Activated T-cell treated with anti-CD3 and anti-CD28 coated beads, Interleukin-2, amount 50 U/mL, for 24 hours (primary cell): ENCODE results near the gene MYZAP.

ENCODE experiments used
- DNase-seq: peaks from one replicate; pipeline ENCODE4 v3.0.0-alpha.2; 2020
- H3K27ac Mint-ChIP-seq: 2 replicates; pipeline ENCODE4 v1.8.0; 2020; ENCODE audit warnings: mild to moderate bottlenecking, mixed read lengths
- H3K27me3 Mint-ChIP-seq: 2 replicates; pipeline ENCODE4 v1.8.0; 2020; ENCODE audit warnings: mixed read lengths
- H3K36me3 Mint-ChIP-seq: 2 replicates; pipeline ENCODE4 v1.8.0; 2020; ENCODE audit warnings: low read depth, mixed read lengths
- H3K4me1 Mint-ChIP-seq: 2 replicates; pipeline ENCODE4 v1.8.0; 2020; ENCODE audit warnings: low read depth, mixed read lengths
- H3K4me3 Mint-ChIP-seq: 2 replicates; pipeline ENCODE4 v1.8.0; 2020; ENCODE audit warnings: mild to moderate bottlenecking, moderate library complexity, mixed read lengths
- H3K9me3 Mint-ChIP-seq: 2 replicates; pipeline ENCODE4 v1.8.0; 2020; ENCODE audit warnings: mixed read lengths

MYZAP gene

DNA sequence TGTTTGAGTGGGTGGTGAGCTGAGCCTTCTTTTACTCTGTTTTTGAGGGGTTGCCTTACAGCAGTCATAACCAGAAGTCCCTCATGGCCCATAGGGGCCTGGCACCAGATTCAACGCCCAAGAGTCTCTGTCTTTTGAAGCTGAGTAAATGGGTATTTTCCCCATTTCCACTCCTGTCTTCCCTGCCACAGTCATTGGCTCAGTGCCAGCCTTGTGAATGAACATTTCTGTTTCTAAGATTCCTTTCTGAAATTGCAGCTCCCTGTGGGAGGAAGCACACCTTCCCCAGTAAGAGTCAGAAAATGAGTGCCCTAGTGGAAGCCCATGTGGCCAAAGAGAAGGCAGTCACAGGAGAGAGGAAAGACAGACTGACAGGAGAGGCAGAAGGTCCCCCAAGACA lies 71.1 kb downstream of the MYZAP start:
- Mint-ChIP-seq H3K27me3 (peaks cover 13% of the 10 kb centered on the region), H3K27ac (no peak overlapping the region), H3K4me1 (peaks cover 2% of the 10 kb centered on the region), H3K9me3 (no peaks in the 10 kb centered on the region), H3K4me3 (no peak overlapping the region), H3K36me3 (no peaks in the 10 kb centered on the region)
- DNase-seq, result no peak

- Mint-ChIP-seq H3K4me1 (peaks cover 3% of the 10 kb centered on the region), H3K27me3 (peaks cover 13% of the 10 kb centered on the region), H3K36me3 (no peaks in the 10 kb centered on the region), H3K9me3 (no peaks in the 10 kb centered on the region), H3K4me3 (no peak overlapping the region), H3K27ac (no peak overlapping the region)
- no peak for DNase-seq
Measured at GRCh38 chr15:57663262-57663661, 71.6 kb downstream of the MYZAP start.

DNA sequence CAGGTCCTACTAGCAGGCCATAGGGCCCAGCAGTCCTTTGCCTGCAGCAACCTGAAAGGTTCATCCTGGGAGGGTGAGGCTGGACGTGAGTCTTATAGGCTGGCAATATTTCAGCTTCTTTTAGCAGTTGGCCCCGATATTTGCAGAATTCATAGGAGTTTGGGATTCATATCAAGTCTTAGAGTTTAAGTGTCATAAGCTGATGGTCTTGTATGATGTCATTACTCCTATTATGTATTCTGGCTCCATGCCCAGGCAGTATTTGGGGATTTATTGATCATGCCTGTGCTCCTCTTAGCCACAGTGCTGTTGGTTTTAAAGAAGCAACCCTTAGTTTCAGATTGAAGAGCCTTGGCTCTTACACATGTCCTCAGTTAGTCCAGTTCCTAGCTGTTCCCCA lies 73.5 kb downstream of the MYZAP start:
- no peaks in the 10 kb centered on the region for H3K36me3 Mint-ChIP-seq
- DNase-seq, result no peak
- no peaks in the 10 kb centered on the region for H3K9me3 Mint-ChIP-seq
- H3K4me1 Mint-ChIP-seq, result peaks cover 3% of the 10 kb centered on the region
- H3K27me3 Mint-ChIP-seq, result peaks cover 4% of the 10 kb centered on the region
- H3K27ac Mint-ChIP-seq, result no peak overlapping the region
- H3K4me3 Mint-ChIP-seq, result no peak overlapping the region

GRCh38 chr15:57665939-57666338 lies 74.2 kb downstream of the MYZAP start:
- H3K4me3 Mint-ChIP-seq, result no peak overlapping the region
- H3K4me1 Mint-ChIP-seq, result peaks cover 3% of the 10 kb centered on the region
- peaks cover 4% of the 10 kb centered on the region for H3K27me3 Mint-ChIP-seq

DNA sequence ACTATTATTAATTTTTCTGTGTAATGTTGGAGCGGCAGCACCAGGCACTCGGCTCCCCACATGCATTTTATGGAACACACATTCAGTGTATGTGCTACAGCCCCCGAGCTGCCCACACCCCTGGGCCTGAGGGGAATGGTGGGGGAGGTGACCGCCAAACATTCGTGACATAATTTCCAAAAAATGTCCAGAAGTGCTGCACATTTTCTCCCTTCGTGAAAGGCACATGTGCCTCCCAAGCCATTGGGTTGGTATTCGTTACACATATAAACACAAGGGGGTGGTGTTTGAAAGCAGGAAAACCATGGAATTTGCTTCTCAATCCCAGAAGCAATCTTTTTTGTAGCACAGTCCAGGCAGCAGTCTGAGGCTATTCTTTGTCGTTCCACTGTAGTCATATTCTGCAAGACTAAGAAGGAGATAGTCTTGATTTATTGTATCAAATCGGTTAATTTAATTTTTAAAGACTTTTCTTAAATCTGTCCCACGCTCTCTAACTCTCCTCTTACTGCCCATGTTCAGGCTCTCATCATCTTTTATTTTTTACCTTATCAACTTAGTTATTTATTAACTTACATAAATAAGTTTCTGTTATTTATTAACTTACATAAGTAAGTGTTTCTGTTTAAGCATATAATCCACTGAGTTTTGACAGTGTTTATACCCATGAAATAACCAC lies 75.6 kb downstream of the MYZAP start:
- no peak for DNase-seq
- Mint-ChIP-seq H3K27me3 (peaks cover 4% of the 10 kb centered on the region), H3K4me1 (peaks cover 3% of the 10 kb centered on the region), H3K36me3 (no peaks in the 10 kb centered on the region), H3K9me3 (no peaks in the 10 kb centered on the region), H3K4me3 (no peak overlapping the region), H3K27ac (no peak overlapping the region)

More at GRCh38 chr15:57665939-57666338, 74.2 kb downstream of the MYZAP start:
- H3K27ac Mint-ChIP-seq, result no peak overlapping the region
- no peak for DNase-seq
- no peaks in the 10 kb centered on the region for H3K9me3 Mint-ChIP-seq
- H3K36me3 Mint-ChIP-seq, result no peaks in the 10 kb centered on the region

DNA sequence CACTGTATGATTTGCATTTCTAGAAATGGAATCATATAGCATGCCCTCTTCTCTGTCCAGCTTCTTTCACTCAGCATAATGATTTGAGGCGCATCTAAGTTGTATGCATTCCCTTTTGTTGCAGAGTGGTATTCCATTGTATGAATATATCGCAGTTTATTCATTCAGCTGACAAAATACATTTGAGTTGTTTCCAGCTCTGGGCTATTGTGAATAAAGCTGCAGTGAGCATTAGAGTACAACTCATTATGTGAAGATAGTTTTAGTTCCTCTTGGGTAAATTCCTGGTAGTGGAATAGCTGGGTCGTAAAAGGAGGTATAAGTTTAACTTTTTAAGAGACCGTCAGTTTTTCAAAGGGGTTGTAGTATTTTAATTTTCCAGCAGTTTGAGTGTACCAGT lies 76.3 kb downstream of the MYZAP start:
- peaks cover 4% of the 10 kb centered on the region for H3K27me3 Mint-ChIP-seq
- no peak overlapping the region for H3K4me3 Mint-ChIP-seq
- H3K9me3 Mint-ChIP-seq, result no peaks in the 10 kb centered on the region
- no peak for DNase-seq
- H3K27ac Mint-ChIP-seq, result no peak overlapping the region
- peaks cover 3% of the 10 kb centered on the region for H3K4me1 Mint-ChIP-seq
- H3K36me3 Mint-ChIP-seq, result no peaks in the 10 kb centered on the region

DNA sequence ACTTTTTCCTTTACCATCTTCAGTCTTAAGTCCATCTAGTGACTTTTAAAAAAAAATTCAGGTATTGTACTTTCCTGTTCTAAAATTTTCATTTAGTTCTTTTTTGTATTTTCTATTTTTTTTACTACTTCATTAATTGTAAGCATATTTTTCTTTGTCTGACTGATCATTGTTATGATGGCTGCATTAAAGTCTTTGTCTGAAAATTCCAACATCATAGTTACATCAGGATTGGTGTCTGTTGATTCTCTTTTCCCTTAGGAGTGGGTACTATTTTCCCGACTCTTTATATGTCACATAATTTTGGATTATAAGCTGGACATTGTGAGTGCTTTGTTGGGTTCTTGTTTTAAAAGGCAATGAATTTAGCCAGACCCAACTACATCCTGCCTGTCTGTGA lies 79.9 kb downstream of the MYZAP start:
- Mint-ChIP-seq H3K36me3 (no peaks in the 10 kb centered on the region), H3K27ac (no peak overlapping the region), H3K27me3 (peaks cover 21% of the 10 kb centered on the region), H3K9me3 (no peaks in the 10 kb centered on the region), H3K4me1 (peaks cover 3% of the 10 kb centered on the region), H3K4me3 (no peak overlapping the region)
- no peak for DNase-seq

GRCh38 chr15:57675481-57676181 lies 83.9 kb downstream of the MYZAP start:
- Mint-ChIP-seq H3K9me3 (no peaks in the 10 kb centered on the region), H3K27ac (no peak overlapping the region), H3K4me1 (peaks cover 7% of the 10 kb centered on the region), H3K36me3 (no peaks in the 10 kb centered on the region), H3K4me3 (no peak overlapping the region), H3K27me3 (peaks cover 21% of the 10 kb centered on the region)
- no peak for DNase-seq

GRCh38 chr15:57676585-57676984 lies 84.9 kb downstream of the MYZAP start:
- Mint-ChIP-seq H3K36me3 (no peaks in the 10 kb centered on the region), H3K4me3 (no peak overlapping the region), H3K4me1 (peaks cover 7% of the 10 kb centered on the region), H3K27me3 (peaks cover 21% of the 10 kb centered on the region), H3K27ac (no peak overlapping the region), H3K9me3 (no peaks in the 10 kb centered on the region)
- no peak for DNase-seq

GRCh38 chr15:57677204-57677603 lies 85.5 kb downstream of the MYZAP start:
- no peaks in the 10 kb centered on the region for H3K9me3 Mint-ChIP-seq
- no peaks in the 10 kb centered on the region for H3K36me3 Mint-ChIP-seq
- no peak overlapping the region for H3K27ac Mint-ChIP-seq
- no peak overlapping the region for H3K4me3 Mint-ChIP-seq
- H3K4me1 Mint-ChIP-seq, result peaks cover 7% of the 10 kb centered on the region
- H3K27me3 Mint-ChIP-seq, result peaks cover 21% of the 10 kb centered on the region
- DNase-seq, result no peak

- DNase-seq, result no peak
- Mint-ChIP-seq H3K27me3 (peaks cover 8% of the 10 kb centered on the region), H3K4me1 (peaks cover 7% of the 10 kb centered on the region), H3K4me3 (no peak overlapping the region), H3K36me3 (no peaks in the 10 kb centered on the region), H3K9me3 (no peaks in the 10 kb centered on the region), H3K27ac (peak overlapping the region; percentile 7)
Measured at GRCh38 chr15:57680021-57680420, 88.3 kb downstream of the MYZAP start.

DNA sequence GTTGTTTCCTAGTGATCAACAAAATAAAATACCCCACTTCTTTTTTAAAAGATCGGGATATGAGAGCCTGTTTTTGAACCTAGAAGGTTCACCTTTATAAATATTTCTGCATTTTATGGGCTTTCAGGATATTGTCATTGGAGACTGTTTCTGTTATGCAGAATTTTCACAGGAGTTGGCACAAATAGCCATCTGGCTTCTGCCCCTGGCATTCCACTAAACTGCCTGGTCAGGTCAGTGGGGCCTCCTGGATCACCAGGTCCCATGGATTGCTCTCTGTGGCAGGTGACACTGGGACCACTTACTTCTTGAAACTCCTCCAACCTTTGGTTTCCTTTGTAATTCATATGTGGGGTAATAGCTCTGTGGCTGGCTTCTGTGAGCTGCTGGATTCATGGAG lies 89.3 kb downstream of the MYZAP start:
- no peak for DNase-seq
- H3K27ac Mint-ChIP-seq, result no peak overlapping the region
- H3K4me1 Mint-ChIP-seq, result peaks cover 7% of the 10 kb centered on the region
- no peaks in the 10 kb centered on the region for H3K36me3 Mint-ChIP-seq
- no peaks in the 10 kb centered on the region for H3K27me3 Mint-ChIP-seq
- H3K4me3 Mint-ChIP-seq, result no peak overlapping the region
- H3K9me3 Mint-ChIP-seq, result no peaks in the 10 kb centered on the region

DNA sequence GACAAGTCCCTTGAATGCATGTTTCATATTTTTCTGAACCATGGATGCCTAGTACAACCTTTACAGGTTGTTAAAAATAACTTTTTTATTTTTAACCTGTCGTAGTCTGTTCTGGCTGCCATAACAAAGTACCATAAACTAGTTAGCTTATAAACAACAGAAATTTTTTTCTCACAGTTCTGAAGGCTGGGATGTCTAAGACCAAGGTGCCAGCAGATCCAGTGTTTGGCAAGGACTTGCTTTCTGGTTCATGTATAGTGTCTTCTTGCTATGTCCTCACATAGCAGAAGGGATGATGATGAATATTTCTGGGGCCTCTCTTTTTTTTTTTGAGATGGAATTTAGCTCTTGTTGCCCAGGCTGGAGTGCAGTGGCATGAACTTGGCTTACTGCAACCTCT lies 91.8 kb downstream of the MYZAP start:
- Mint-ChIP-seq H3K4me3 (no peak overlapping the region), H3K9me3 (no peaks in the 10 kb centered on the region), H3K27ac (no peak overlapping the region), H3K4me1 (peaks cover 7% of the 10 kb centered on the region), H3K27me3 (no peaks in the 10 kb centered on the region), H3K36me3 (no peaks in the 10 kb centered on the region)
- no peak for DNase-seq

DNA sequence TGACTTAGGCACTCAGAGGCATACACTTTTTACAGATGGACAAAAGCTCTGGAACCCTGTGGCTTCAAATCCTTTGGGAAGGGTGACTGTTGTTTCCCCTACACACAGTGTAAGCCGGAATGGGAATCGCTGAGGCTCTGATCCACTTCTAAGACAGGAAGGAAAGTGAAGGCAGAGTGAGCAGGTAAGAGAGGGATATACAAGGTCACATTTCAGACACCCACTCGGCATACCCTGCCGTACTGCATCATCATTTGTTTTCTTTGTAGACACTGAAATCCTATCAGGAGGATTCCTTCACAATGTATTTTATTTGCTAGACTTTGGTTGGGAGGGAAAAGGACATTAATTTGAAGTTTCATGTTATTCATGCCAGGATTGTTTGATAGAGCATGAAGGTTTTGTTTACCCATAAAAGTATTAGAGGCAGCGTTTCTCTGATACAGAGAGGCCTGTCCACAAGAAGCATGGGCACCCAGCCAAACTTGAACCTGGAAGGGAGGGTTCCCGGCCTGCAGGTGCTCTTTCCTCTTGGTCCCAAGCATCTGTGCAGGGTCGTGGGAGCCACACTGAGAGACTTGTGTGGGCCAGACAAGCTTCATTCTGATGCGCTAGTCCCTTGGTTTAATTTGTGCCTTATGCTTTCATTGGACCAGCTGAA lies 92.9 kb downstream of the MYZAP start:
- no peak overlapping the region for H3K4me3 Mint-ChIP-seq
- no peaks in the 10 kb centered on the region for H3K27me3 Mint-ChIP-seq
- no peak overlapping the region for H3K27ac Mint-ChIP-seq
- H3K9me3 Mint-ChIP-seq, result no peaks in the 10 kb centered on the region
- H3K36me3 Mint-ChIP-seq, result no peaks in the 10 kb centered on the region
- DNase-seq, result no peak
- H3K4me1 Mint-ChIP-seq, result peaks cover 7% of the 10 kb centered on the region
